Right renal cortex interstitium (tissue), 3 donors: ENCODE results near the gene PLEKHO2. TPM values are rescaled to one million over a fixed set of nuclear protein-coding genes. Genes with fewer than 3 reads are reported as not detected.

Experiments
- DNase-seq, 3 donors: peaks; one replicate each; pipeline ENCODE4 v3.0.0-alpha.2; 2013; ENCODE audit warnings: low read depth in 3 of 3, low spot score in 2 of 3
- polyA plus RNA-seq, 3 donors: library from polyadenylated mRNA; unstranded; fragments of 120-200 nt; gene quantifications; one replicate each; pipeline ENCODE4 v1.2.1, GENCODE V29; 2013; ENCODE audit not compliant: insufficient read length in 3 of 3

PLEKHO2 gene
- polyA plus RNA-seq, 3 donors = 14.5 to 17.5 (median 16.0) TPM

GRCh38 chr15:64888336-64888735 lies 46.6 kb downstream of the PLEKHO2 start:
- DNase-seq = no peak

GRCh38 chr15:64891561-64891960 lies 49.8 kb downstream of the PLEKHO2 start:
- DNase-seq = no peak

- no peak for DNase-seq
These were observed 51.2 kb downstream of the PLEKHO2 start for GRCh38 chr15:64892847-64893403.

- peak; percentile 90 to 98 (median 94) for DNase-seq
These were observed 52.0 kb downstream of the PLEKHO2 start for GRCh38 chr15:64893481-64894394.

GRCh38 chr15:64894395-64895056 lies 52.8 kb downstream of the PLEKHO2 start:
- DNase-seq = no peak

- DNase-seq = no peak
These were observed 53.8 kb downstream of the PLEKHO2 start for GRCh38 chr15:64895285-64896065.

GRCh38 chr15:64896371-64897069 lies 54.8 kb downstream of the PLEKHO2 start:
- no peak for DNase-seq

GRCh38 chr15:64897345-64897985 lies 55.8 kb downstream of the PLEKHO2 start:
- DNase-seq = no peak

GRCh38 chr15:64898406-64898805 lies 56.7 kb downstream of the PLEKHO2 start:
- DNase-seq = no peak

- DNase-seq = no peak
These were observed 59.4 kb downstream of the PLEKHO2 start for GRCh38 chr15:64901141-64901540.

GRCh38 chr15:64901914-64902313 lies 60.2 kb downstream of the PLEKHO2 start:
- DNase-seq = no peak

- no peak for DNase-seq
These were observed 61.1 kb downstream of the PLEKHO2 start for GRCh38 chr15:64902863-64903262.

GRCh38 chr15:64903326-64903950 lies 61.7 kb downstream of the PLEKHO2 start:
- no peak for DNase-seq

GRCh38 chr15:64904189-64904588 lies 62.5 kb downstream of the PLEKHO2 start:
- no peak for DNase-seq

GRCh38 chr15:64905119-64905831 lies 63.6 kb downstream of the PLEKHO2 start:
- DNase-seq = peak in 2 of 3 donors; percentile 44 to 45

- DNase-seq = no peak
These were observed 64.2 kb downstream of the PLEKHO2 start for GRCh38 chr15:64905941-64906340.

GRCh38 chr15:64906402-64906801 lies 64.7 kb downstream of the PLEKHO2 start:
- no peak for DNase-seq

- DNase-seq = no peak
These were observed 66.3 kb downstream of the PLEKHO2 start for GRCh38 chr15:64907991-64908390.

GRCh38 chr15:64909546-64909945 lies 67.8 kb downstream of the PLEKHO2 start:
- DNase-seq = no peak
